Measurements from ENCODE around the gene ZNF507. TPM values are rescaled to one million over a fixed set of nuclear protein-coding genes. Genes with fewer than 3 reads are reported as not detected.

The ZNF507 gene
- total RNA-seq, 2 experiments from 2014 or later, result 13.3 to 35.0 TPM

DNA sequence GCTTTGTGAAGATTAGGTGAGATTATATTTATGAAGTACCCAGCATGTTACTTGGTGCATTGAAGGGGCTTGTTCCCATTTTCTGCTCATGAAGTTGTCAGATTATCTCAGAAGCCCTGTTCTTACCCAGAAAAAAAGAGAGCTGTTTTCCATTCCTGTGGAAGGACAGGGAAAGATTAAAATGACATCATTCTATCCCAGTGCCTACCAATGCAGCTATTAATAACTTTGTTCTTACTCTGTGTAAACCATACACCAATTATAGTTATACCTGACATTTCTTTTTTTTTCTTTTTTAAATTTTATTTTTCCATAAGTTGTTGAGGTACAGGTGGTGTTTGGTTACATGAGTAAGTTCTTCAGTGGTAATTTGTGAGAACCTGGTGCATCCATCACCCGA is 18.6 kb downstream of the ZNF507 start:
- POLR2A ChIA-PET, result no interaction called here

DNA sequence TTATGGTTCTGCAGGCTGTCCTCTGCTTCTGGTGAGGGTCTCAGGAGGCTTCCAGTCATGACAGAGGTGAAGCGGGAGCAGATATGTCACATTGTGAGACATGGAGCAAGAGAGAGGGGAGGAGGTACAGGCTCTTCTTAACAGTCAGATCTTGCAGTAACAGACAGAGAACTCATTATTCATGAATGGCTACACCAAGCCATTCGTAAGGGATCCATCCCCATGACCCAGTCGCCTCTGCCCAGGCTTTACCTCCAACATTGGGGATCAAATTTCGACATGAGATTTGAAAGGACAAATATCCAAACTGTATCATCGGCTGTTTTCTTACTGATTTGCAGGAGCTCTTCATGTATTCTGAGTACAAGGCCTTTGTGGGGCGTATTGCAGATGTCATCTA is 21.7 kb downstream of the ZNF507 start:
- no peak for TF ChIP-seq EZH2phosphoT487 (IDR thresholded peaks at IDR 0.05; ENCODE audit: borderline replicate concordance, low read depth, low read length)
- TF ChIP-seq, protein P1, sequence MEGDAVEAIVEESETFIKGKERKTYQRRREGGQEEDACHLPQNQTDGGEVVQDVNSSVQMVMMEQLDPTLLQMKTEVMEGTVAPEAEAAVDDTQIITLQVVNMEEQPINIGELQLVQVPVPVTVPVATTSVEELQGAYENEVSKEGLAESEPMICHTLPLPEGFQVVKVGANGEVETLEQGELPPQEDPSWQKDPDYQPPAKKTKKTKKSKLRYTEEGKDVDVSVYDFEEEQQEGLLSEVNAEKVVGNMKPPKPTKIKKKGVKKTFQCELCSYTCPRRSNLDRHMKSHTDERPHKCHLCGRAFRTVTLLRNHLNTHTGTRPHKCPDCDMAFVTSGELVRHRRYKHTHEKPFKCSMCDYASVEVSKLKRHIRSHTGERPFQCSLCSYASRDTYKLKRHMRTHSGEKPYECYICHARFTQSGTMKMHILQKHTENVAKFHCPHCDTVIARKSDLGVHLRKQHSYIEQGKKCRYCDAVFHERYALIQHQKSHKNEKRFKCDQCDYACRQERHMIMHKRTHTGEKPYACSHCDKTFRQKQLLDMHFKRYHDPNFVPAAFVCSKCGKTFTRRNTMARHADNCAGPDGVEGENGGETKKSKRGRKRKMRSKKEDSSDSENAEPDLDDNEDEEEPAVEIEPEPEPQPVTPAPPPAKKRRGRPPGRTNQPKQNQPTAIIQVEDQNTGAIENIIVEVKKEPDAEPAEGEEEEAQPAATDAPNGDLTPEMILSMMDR (conservative IDR thresholded peaks at IDR 0.05; ENCODE audit: low read length), result no peak
- Histone ChIP-seq H3K4me3 (ENCODE audit: low read depth, low read length, poor library complexity, severe bottlenecking) (no peak overlapping the region), H3K36me3 (ENCODE audit: insufficient read depth, low read length) (peaks cover 96% of the 10 kb centered on the region), H3K79me2 (ENCODE audit: insufficient read depth, low read depth, low read length) (peaks cover 72% of the 10 kb centered on the region; the same call in 1 of the 2 replicates), H4K20me1 (ENCODE audit: insufficient read depth, low read length) (peaks cover 5% of the 10 kb centered on the region; the same call in 1 of the 2 replicates), H3K27ac (ENCODE audit: low read depth, low read length, poor library complexity, severe bottlenecking) (no peak overlapping the region), H2AFZ (ENCODE audit: low read length) (no peak overlapping the region), H3K9me3 (ENCODE audit: low read length) (no peaks in the 10 kb centered on the region), H3K9me2 (ENCODE audit: insufficient read depth, low read length) (no peaks in the 10 kb centered on the region), H3K4me1 (ENCODE audit: insufficient read depth, low read length, poor library complexity, severe bottlenecking) (no peaks in the 10 kb centered on the region), H3K4me2 (ENCODE audit: low read length) (no peak overlapping the region)
- POLR2A ChIA-PET, result interaction anchor here (1.8 kb wide), 1 partner anchor 9 kb away, joined by 7 read pairs; no protein-coding TSS in a partner anchor
- DNase-seq (ENCODE audit: low spot score), result no peak
- intact Hi-C loops (cut with micrococcal nuclease; ENCODE audit: unreplicated experiment), result no loop called here
- no TSS peak for BruUV-seq (replicated peaks)
- CTCF ChIA-PET (ENCODE audit: unreplicated experiment), result no interaction called here

More for the DNA sequence above, 18.6 kb downstream of the ZNF507 start:
- no peak overlapping the region for H3K4me3 ChIP-seq (ENCODE audit: low read depth, low read length, poor library complexity, severe bottlenecking)
- H3K4me2 ChIP-seq (ENCODE audit: low read length), result no peak overlapping the region
- intact Hi-C loops (cut with micrococcal nuclease; ENCODE audit: unreplicated experiment), result no loop called here
- H2AFZ ChIP-seq (ENCODE audit: low read length), result no peak overlapping the region
- peaks cover 2% of the 10 kb centered on the region; the same call in 1 of the 2 replicates for H4K20me1 ChIP-seq (ENCODE audit: insufficient read depth, low read length)
- H3K36me3 ChIP-seq (ENCODE audit: insufficient read depth, low read length), result peaks cover 94% of the 10 kb centered on the region
- TF ChIP-seq, protein P1 (conservative IDR thresholded peaks at IDR 0.05; ENCODE audit: low read length), result no peak
- TF ChIP-seq EZH2phosphoT487 (IDR thresholded peaks at IDR 0.05; ENCODE audit: borderline replicate concordance, low read depth, low read length), result no peak
- BruUV-seq (replicated peaks), result no TSS peak
- DNase-seq (ENCODE audit: low spot score), result no peak
- H3K27ac ChIP-seq (ENCODE audit: low read depth, low read length, poor library complexity, severe bottlenecking), result no peak overlapping the region
- no peaks in the 10 kb centered on the region for H3K9me3 ChIP-seq (ENCODE audit: low read length)
- CTCF ChIA-PET (ENCODE audit: unreplicated experiment), result no interaction called here
- H3K4me1 ChIP-seq (ENCODE audit: insufficient read depth, low read length, poor library complexity, severe bottlenecking), result no peaks in the 10 kb centered on the region
- H3K79me2 ChIP-seq (ENCODE audit: insufficient read depth, low read depth, low read length), result peaks cover 52% of the 10 kb centered on the region; the same call in 1 of the 2 replicates
- H3K9me2 ChIP-seq (ENCODE audit: insufficient read depth, low read length), result no peaks in the 10 kb centered on the region

DNA sequence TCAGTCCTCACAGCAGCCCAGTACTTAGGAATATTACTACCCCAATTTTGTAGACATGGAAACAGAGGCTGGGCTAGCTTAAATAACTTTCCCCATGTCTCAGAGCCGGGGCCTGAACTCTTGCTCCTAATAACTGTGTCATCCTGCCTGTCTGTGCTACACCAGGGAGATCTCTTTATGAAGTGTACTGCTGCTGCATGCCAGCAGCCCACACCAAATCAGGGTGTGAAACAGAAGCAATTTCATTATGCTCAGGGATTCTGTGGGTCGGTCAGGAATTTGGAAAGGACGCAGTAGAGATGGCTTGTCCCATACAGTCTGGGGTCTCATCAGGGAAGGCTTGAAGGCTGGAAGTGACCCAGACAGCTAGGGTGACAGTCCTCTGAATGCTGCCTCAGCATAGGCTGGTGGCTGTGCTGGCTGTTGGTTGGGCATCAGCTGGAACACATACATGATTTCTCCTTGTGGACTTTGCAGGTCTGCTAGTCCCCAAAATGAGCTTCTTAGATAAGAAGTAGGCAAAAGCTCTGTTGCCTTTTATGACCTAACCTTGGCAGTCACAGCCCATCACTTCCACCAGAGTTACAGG is 22.6 kb downstream of the ZNF507 start:
- H3K4me2 ChIP-seq (ENCODE audit: low read length), result no peak overlapping the region
- CTCF ChIA-PET (ENCODE audit: unreplicated experiment), result no interaction called here
- no peaks in the 10 kb centered on the region for H3K9me2 ChIP-seq (ENCODE audit: insufficient read depth, low read length)
- no peak for DNase-seq (ENCODE audit: low spot score)
- peaks cover 69% of the 10 kb centered on the region; the same call in 1 of the 2 replicates for H3K79me2 ChIP-seq (ENCODE audit: insufficient read depth, low read depth, low read length)
- no peaks in the 10 kb centered on the region for H3K9me3 ChIP-seq (ENCODE audit: low read length)
- no peak overlapping the region for H3K4me3 ChIP-seq (ENCODE audit: low read depth, low read length, poor library complexity, severe bottlenecking)
- peaks cover 5% of the 10 kb centered on the region; the same call in 1 of the 2 replicates for H4K20me1 ChIP-seq (ENCODE audit: insufficient read depth, low read length)
- H2AFZ ChIP-seq (ENCODE audit: low read length), result no peak overlapping the region
- H3K27ac ChIP-seq (ENCODE audit: low read depth, low read length, poor library complexity, severe bottlenecking), result no peak overlapping the region
- intact Hi-C loops (cut with micrococcal nuclease; ENCODE audit: unreplicated experiment), result no loop called here
- POLR2A ChIA-PET, result interaction anchor here (1.8 kb wide), 1 partner anchor 10 kb away, joined by 7 read pairs; no protein-coding TSS in a partner anchor
- no TSS peak for BruUV-seq (replicated peaks)
- TF ChIP-seq, protein P1 (conservative IDR thresholded peaks at IDR 0.05; ENCODE audit: low read length), result no peak
- no peak for TF ChIP-seq EZH2phosphoT487 (IDR thresholded peaks at IDR 0.05; ENCODE audit: borderline replicate concordance, low read depth, low read length)
- peaks cover 96% of the 10 kb centered on the region for H3K36me3 ChIP-seq (ENCODE audit: insufficient read depth, low read length)
- H3K4me1 ChIP-seq (ENCODE audit: insufficient read depth, low read length, poor library complexity, severe bottlenecking), result no peaks in the 10 kb centered on the region

Measured in OCI-LY7 (cell line).